HepG2 (cell line): ENCODE measurements around the gene NEDD4. TPM values are rescaled to one million over a fixed set of nuclear protein-coding genes. Genes with fewer than 3 reads are reported as not detected.

Experiments
- AGO2 ChIP-seq: fragments of 200-400 bp; formaldehyde crosslinking; optimal IDR thresholded peaks from 2 replicates; pipeline ENCODE3; 2017; ENCODE audit warnings: mild to moderate bottlenecking, low read depth, low read length, moderate library complexity
- ATAD3A ChIP-seq: sonication (generic); formaldehyde crosslinking; IDR thresholded peaks from 2 replicates; pipeline ENCODE4 v1.4.0; 2020; ENCODE audit warnings: missing genetic modification reagents
- DR1 ChIP-seq: sonication (generic); formaldehyde crosslinking; IDR thresholded peaks from 2 replicates; pipeline ENCODE4 v1.8.0; 2021; ENCODE audit warnings: mild to moderate bottlenecking, missing genetic modification reagents, inconsistent platforms
- HOXA9 ChIP-seq: sonication (generic); formaldehyde crosslinking; IDR thresholded peaks from 2 replicates; pipeline ENCODE4 v1.8.1; 2022; ENCODE audit warnings: missing genetic modification reagents, mild to moderate bottlenecking, moderate library complexity, borderline replicate concordance
- MNT ChIP-seq: fragments of 450-650 bp; IDR thresholded peaks from 2 replicates; pipeline ENCODE4 v1.6.1; 2016
- NAIF1 ChIP-seq: sonication (generic); formaldehyde crosslinking; IDR thresholded peaks from 2 replicates; pipeline ENCODE4 v1.5.0; 2020; ENCODE audit warnings: mild to moderate bottlenecking, missing genetic modification reagents, borderline replicate concordance
- NFYB ChIP-seq: sonication (generic); formaldehyde crosslinking; IDR thresholded peaks from 2 replicates; pipeline ENCODE4 v1.4.0; 2020; ENCODE audit warnings: missing genetic modification reagents
- REPIN1 ChIP-seq: sonication (generic); formaldehyde crosslinking; IDR thresholded peaks from 2 replicates; pipeline ENCODE4 v1.8.0; 2022; ENCODE audit warnings: missing genetic modification reagents, low read depth, mild to moderate bottlenecking, borderline replicate concordance
- RNF2 ChIP-seq: fragments of 450-650 bp; conservative IDR thresholded peaks from 2 replicates; pipeline ENCODE4 v1.6.1; 2016; ENCODE audit warnings: low read depth
- SIX4 ChIP-seq: sonication (generic); formaldehyde crosslinking; IDR thresholded peaks from 2 replicates; pipeline ENCODE4 v1.4.0; 2020; ENCODE audit warnings: missing genetic modification reagents
- SMAD1 ChIP-seq: sonication (generic); formaldehyde crosslinking; IDR thresholded peaks from 2 replicates; pipeline ENCODE4 v1.4.0; 2020; ENCODE audit warnings: missing genetic modification reagents, low read depth, mild to moderate bottlenecking, borderline replicate concordance
- SMAD9 ChIP-seq: sonication (generic); formaldehyde crosslinking; IDR thresholded peaks from 2 replicates; pipeline ENCODE4 v1.5.1; 2020; ENCODE audit warnings: mild to moderate bottlenecking, missing genetic modification reagents
- SRF ChIP-seq: IDR thresholded peaks from 2 replicates; pipeline ENCODE4 v1.6.1; 2011; ENCODE audit warnings: mild to moderate bottlenecking, low read depth, low read length, moderate library complexity
- TCF7L2 ChIP-seq: IDR thresholded peaks from 2 replicates; pipeline ENCODE4 v1.6.1; 2011; ENCODE audit warnings: mild to moderate bottlenecking, low read depth, low read length, moderate library complexity
- TEF ChIP-seq: sonication (generic); formaldehyde crosslinking; IDR thresholded peaks from 2 replicates; pipeline ENCODE4 v1.5.0; 2020; ENCODE audit warnings: missing genetic modification reagents
- TERF1 ChIP-seq: sonication (generic); formaldehyde crosslinking; IDR thresholded peaks from 2 replicates; pipeline ENCODE4 v1.8.0; 2022; ENCODE audit warnings: mild to moderate bottlenecking, missing genetic modification reagents, moderate library complexity
- ZBTB1 ChIP-seq: sonication (generic); formaldehyde crosslinking; IDR thresholded peaks from 2 replicates; pipeline ENCODE4 v1.4.0; 2020; ENCODE audit warnings: missing genetic modification reagents, borderline replicate concordance
- ZBTB2 ChIP-seq: sonication (generic); formaldehyde crosslinking; IDR thresholded peaks from 2 replicates; pipeline ENCODE4 v1.8.0; 2022; ENCODE audit warnings: low read depth, missing genetic modification reagents
- ZFP37 ChIP-seq: sonication (generic); formaldehyde crosslinking; IDR thresholded peaks from 2 replicates; pipeline ENCODE4 v1.4.0; 2020; ENCODE audit warnings: missing genetic modification reagents, borderline replicate concordance
- ZNF17 ChIP-seq: sonication (generic); formaldehyde crosslinking; IDR thresholded peaks from 2 replicates; pipeline ENCODE4 v1.5.0; 2020; ENCODE audit warnings: mild to moderate bottlenecking, missing genetic modification reagents
- ZNF350 ChIP-seq: sonication (generic); formaldehyde crosslinking; IDR thresholded peaks from 2 replicates; pipeline ENCODE4 v1.4.0; 2020; ENCODE audit warnings: mild to moderate bottlenecking, low read depth, missing genetic modification reagents, borderline replicate concordance
- ZNF562 ChIP-seq: sonication (generic); formaldehyde crosslinking; IDR thresholded peaks from 2 replicates; pipeline ENCODE4 v1.8.0; 2022; ENCODE audit warnings: missing genetic modification reagents, borderline replicate concordance
- ZNF746 ChIP-seq: sonication (generic); formaldehyde crosslinking; IDR thresholded peaks from 2 replicates; pipeline ENCODE4 v1.8.0; 2022; ENCODE audit warnings: mild to moderate bottlenecking, missing genetic modification reagents
- ZSCAN22 ChIP-seq: sonication (generic); formaldehyde crosslinking; IDR thresholded peaks from 2 replicates; pipeline ENCODE4 v1.4.0; 2020; ENCODE audit warnings: mild to moderate bottlenecking, missing genetic modification reagents
- ZSCAN29 ChIP-seq: sonication (generic); formaldehyde crosslinking; conservative IDR thresholded peaks from 2 replicates; pipeline ENCODE4 v1.4.0; 2020; ENCODE audit warnings: mild to moderate bottlenecking, missing genetic modification reagents
- ZSCAN30 ChIP-seq: sonication (generic); formaldehyde crosslinking; IDR thresholded peaks from 2 replicates; pipeline ENCODE4 v1.5.0; 2020; ENCODE audit warnings: mild to moderate bottlenecking, missing genetic modification reagents
- polyA plus RNA-seq, 8 experiments: library from polyadenylated mRNA; depleted of rRNA in 3 of 8; stranded (reverse) in 7 of 8; unstranded in 1 of 8; fragments of >200 nt; fragmentation: Illumina TruSeq in 4 of 8; extraction: Trizol in 4 of 8; gene quantifications; 2 replicates each; pipeline versions ENCODE4 v1.2.1 to v1.2.3, GENCODE V29; 2011 to 2016; ENCODE audit warnings: low read depth in 4 of 8, missing spikeins in 1 of 8, mixed read lengths in 1 of 8; ENCODE audit not compliant: insufficient read depth in 1 of 8
- total RNA-seq, 5 experiments: library from RNA; depleted of rRNA; stranded (reverse); fragments of >200 nt; fragmentation: Illumina TruSeq; extraction: Trizol; gene quantifications; 2 replicates each; pipeline ENCODE4 v1.2.3, GENCODE V29; 2016; ENCODE audit warnings: low read depth in 1 of 5

The NEDD4 gene
- total and polyA plus RNA-seq, 2 of the 13 experiments (the other 11 are each of a cell fraction or from before 2014, with no cell fraction given), result 10.4 to 13.0 TPM

GRCh38 chr15:56040081-56041035, 46.9 kb upstream of the NEDD4 start (continued):
- TF ChIP-seq HOXA9 (CRISPR knock-in tag) (no peak), ZSCAN29 (CRISPR knock-in tag) (no peak), SMAD9 (CRISPR knock-in tag) (no peak), NAIF1 (CRISPR knock-in tag) (no peak), ZNF17 (no peak), ZNF562 (CRISPR knock-in tag) (0 out of 2 replicates have a peak, but pooled peaks have one; percentile 49), ATAD3A (CRISPR knock-in tag) (no peak), NFYB (CRISPR knock-in tag) (no peak), ZFP37 (CRISPR knock-in tag) (no peak), AGO2 (no peak), ZNF350 (CRISPR knock-in tag) (peak; percentile 68; the same call in 1 of the 2 replicates), SMAD1 (CRISPR knock-in tag) (no peak), TERF1 (no peak), RNF2 (no peak), ZSCAN22 (CRISPR knock-in tag) (no peak), REPIN1 (CRISPR knock-in tag) (peak; percentile 87), ZNF746 (CRISPR knock-in tag) (peak; percentile 55; the same call in 1 of the 2 replicates), ZBTB1 (CRISPR knock-in tag) (no peak), ZSCAN30 (CRISPR knock-in tag) (no peak), SRF (no peak), SIX4 (CRISPR knock-in tag) (peak; percentile 53; the same call in 1 of the 2 replicates), ZBTB2 (no peak), TEF (CRISPR knock-in tag) (no peak), TCF7L2 (no peak), DR1 (no peak), MNT (peak; percentile 68)
